Stimulated activated naive CD8-positive, alpha-beta T cell treated with anti-CD3 and anti-CD28 coated beads, Interleukin-15, amount 100 ng/mL, for 72 hours (primary cell): ENCODE data around the gene DTX3.
A peak's percentile ranks its signal among the peaks of the same experiment; 100 is the strongest.
"Not testable (repeated sequence)": the region's sequence is repeated elsewhere in the genome, so short reads cannot be mapped to it uniquely, and the experiment has no call there.

Source experiments
- ATAC-seq: fragments of 150-1000 bp; cut with Tn5 transposase; 2 replicates; pipeline ENCODE4 v1.10.0; 2021; ENCODE audit warnings: mild to moderate bottlenecking, moderate library complexity
- DNase-seq, 2 donors: peaks; one replicate each; pipeline ENCODE4 v3.0.0; 2021 to 2022
- H3K27ac Mint-ChIP-seq, 2 donors: one replicate each; pipeline ENCODE4 v1.8.0; 2022; ENCODE audit warnings: mild to moderate bottlenecking in 2 of 2, mixed read lengths in 2 of 2, moderate library complexity in 2 of 2
- H3K27me3 Mint-ChIP-seq: one replicate; pipeline ENCODE4 v1.8.0; 2022; ENCODE audit warnings: mixed read lengths
- H3K4me1 Mint-ChIP-seq: one replicate; pipeline ENCODE4 v1.8.0; 2022; ENCODE audit warnings: mild to moderate bottlenecking, mixed read lengths
- H3K4me3 Mint-ChIP-seq, 2 donors: one replicate each; pipeline ENCODE4 v1.8.0; 2022; ENCODE audit warnings: mild to moderate bottlenecking in 2 of 2, mixed read lengths in 2 of 2, moderate library complexity in 1 of 2
- H3K9me3 Mint-ChIP-seq, 2 donors: one replicate each; pipeline ENCODE4 v1.8.0; 2022; ENCODE audit warnings: mixed read lengths in 2 of 2

The DTX3 gene

GRCh38 chr12:57604454-57604991 lies at the start of gene DTX3:
Gene DTX3 (plus strand): TSS chr12:57604824. CDS start chr12:57606518, 1,694 bp downstream.
- peak within 1 kb of the TSS; percentile 80 to 81 for H3K4me3 Mint-ChIP-seq
- ATAC-seq, result peak; percentile 74
- no peaks in the 10 kb centered on the region for H3K27me3 Mint-ChIP-seq
- peaks cover 33% of the 10 kb centered on the region for H3K4me1 Mint-ChIP-seq
- peak within 1 kb of the TSS; percentile 94 to 96 for H3K27ac Mint-ChIP-seq
- H3K9me3 Mint-ChIP-seq, result no peaks in the 10 kb centered on the region
- DNase-seq, result peak; percentile 42 to 58

- Mint-ChIP-seq H3K9me3 (no peaks in the 10 kb centered on the region), H3K4me1 (peaks cover 18% of the 10 kb centered on the region), H3K27me3 (peaks cover 11% of the 10 kb centered on the region), H3K27ac (no peak overlapping the region), H3K4me3 (no peak overlapping the region)
- no peak for DNase-seq
- ATAC-seq, result no peak
Measured at GRCh38 chr12:57554897-57555296, 49.7 kb upstream of the DTX3 start.

GRCh38 chr12:57558864-57559263 lies 45.8 kb upstream of the DTX3 start:
- no peak for DNase-seq
- Mint-ChIP-seq H3K4me3 (no peak overlapping the region), H3K27me3 (no peaks in the 10 kb centered on the region), H3K4me1 (no peaks in the 10 kb centered on the region), H3K9me3 (no peaks in the 10 kb centered on the region), H3K27ac (no peak overlapping the region)
- no peak for ATAC-seq

DNA sequence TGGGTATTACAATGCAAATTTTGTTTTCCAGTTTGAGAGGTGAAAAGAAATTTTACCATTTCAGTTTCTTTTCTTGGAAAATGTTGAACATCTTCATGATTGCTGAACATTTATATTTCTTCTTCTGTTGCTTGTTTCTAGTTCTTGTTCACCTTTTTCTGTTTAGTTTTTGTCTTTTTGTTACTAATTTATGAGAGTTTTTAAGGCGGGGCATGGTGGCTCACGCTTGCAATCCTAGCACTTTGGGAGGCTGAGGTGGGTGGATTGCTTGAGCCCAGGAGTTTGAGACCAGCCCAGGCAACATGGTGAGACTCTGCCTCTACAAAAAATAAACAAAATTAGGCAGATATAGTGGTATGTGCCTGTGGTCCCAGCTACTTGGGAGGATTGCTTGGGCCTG lies 44.1 kb upstream of the DTX3 start:
- DNase-seq (no peak), ATAC-seq (no peak)
- no peaks in the 10 kb centered on the region for H3K4me1 Mint-ChIP-seq
- H3K27ac Mint-ChIP-seq, result no peak overlapping the region
- H3K9me3 Mint-ChIP-seq, result no peaks in the 10 kb centered on the region
- no peak overlapping the region for H3K4me3 Mint-ChIP-seq
- no peaks in the 10 kb centered on the region for H3K27me3 Mint-ChIP-seq

DNA sequence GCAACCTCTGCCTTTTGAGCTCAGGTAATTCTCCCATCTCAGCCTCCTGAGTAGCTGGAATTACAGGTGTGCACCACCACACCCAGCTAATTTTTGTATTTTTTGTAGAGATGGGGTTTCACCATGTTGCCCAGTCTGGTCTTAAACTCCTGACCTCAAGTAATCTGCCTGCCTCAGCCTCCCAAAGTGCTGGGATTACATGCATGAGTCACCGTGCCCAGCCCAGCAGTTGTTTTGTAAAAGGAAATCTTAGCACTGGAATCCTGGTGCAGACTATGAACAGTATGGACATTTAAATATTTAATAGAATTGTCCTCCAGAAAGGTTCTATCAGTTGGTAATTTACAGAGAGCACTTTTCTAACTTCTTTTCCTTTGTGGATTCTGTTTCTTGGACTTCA lies 43.5 kb upstream of the DTX3 start:
- not testable (repeated sequence) for H3K9me3 Mint-ChIP-seq, DNase-seq, H3K4me3 Mint-ChIP-seq, H3K4me1 Mint-ChIP-seq, H3K27ac Mint-ChIP-seq, H3K27me3 Mint-ChIP-seq, ATAC-seq

DNA sequence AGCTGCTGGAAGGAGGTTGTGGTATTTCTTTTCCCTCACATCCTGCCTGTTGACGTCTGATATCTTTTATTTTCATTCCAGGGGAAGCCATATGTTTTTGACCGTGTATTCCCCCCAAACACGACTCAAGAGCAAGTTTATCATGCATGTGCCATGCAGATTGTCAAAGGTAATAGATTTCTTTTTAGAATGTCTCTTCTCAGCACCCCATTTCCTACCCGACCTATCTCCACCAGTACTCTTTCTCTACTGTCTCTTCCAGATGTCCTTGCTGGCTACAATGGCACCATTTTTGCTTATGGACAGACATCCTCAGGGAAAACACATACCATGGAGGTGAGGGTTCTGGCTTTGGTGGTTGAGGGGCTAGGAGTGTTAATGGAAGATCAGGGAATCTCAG lies 41.3 kb upstream of the DTX3 start:
- ATAC-seq, result no peak
- H3K9me3 Mint-ChIP-seq, result no peaks in the 10 kb centered on the region
- no peak overlapping the region for H3K27ac Mint-ChIP-seq
- H3K4me3 Mint-ChIP-seq, result no peak overlapping the region
- H3K4me1 Mint-ChIP-seq, result no peaks in the 10 kb centered on the region
- no peak for DNase-seq
- no peaks in the 10 kb centered on the region for H3K27me3 Mint-ChIP-seq

- ATAC-seq (no peak), DNase-seq (no peak)
- Mint-ChIP-seq H3K27ac (peak overlapping the region in 1 of 2 donors; percentile 22), H3K4me1 (no peaks in the 10 kb centered on the region), H3K27me3 (no peaks in the 10 kb centered on the region), H3K4me3 (no peak overlapping the region), H3K9me3 (no peaks in the 10 kb centered on the region)
Measured at GRCh38 chr12:57564178-57564740, 40.4 kb upstream of the DTX3 start.

- H3K4me3 Mint-ChIP-seq, result no peak overlapping the region
- H3K9me3 Mint-ChIP-seq, result no peaks in the 10 kb centered on the region
- H3K4me1 Mint-ChIP-seq, result no peaks in the 10 kb centered on the region
- DNase-seq (no peak), ATAC-seq (no peak)
- H3K27ac Mint-ChIP-seq, result no peak overlapping the region
- no peaks in the 10 kb centered on the region for H3K27me3 Mint-ChIP-seq
Measured at GRCh38 chr12:57568838-57569237, 35.8 kb upstream of the DTX3 start.

- no peak overlapping the region for H3K4me3 Mint-ChIP-seq
- ATAC-seq, result no peak
- no peaks in the 10 kb centered on the region for H3K27me3 Mint-ChIP-seq
- H3K4me1 Mint-ChIP-seq, result no peaks in the 10 kb centered on the region
- no peaks in the 10 kb centered on the region for H3K9me3 Mint-ChIP-seq
- no peak for DNase-seq
- no peak overlapping the region for H3K27ac Mint-ChIP-seq
Measured at GRCh38 chr12:57569858-57570257, 34.8 kb upstream of the DTX3 start.

GRCh38 chr12:57570438-57570837 lies 34.2 kb upstream of the DTX3 start:
- H3K9me3 Mint-ChIP-seq, H3K4me3 Mint-ChIP-seq, DNase-seq, H3K27me3 Mint-ChIP-seq, H3K4me1 Mint-ChIP-seq, ATAC-seq, H3K27ac Mint-ChIP-seq: not testable (repeated sequence)

- peak overlapping the region in 1 of 2 donors; percentile 29 for H3K27ac Mint-ChIP-seq
- DNase-seq, result no peak
- no peaks in the 10 kb centered on the region for H3K4me1 Mint-ChIP-seq
- no peak for ATAC-seq
- H3K9me3 Mint-ChIP-seq, result no peaks in the 10 kb centered on the region
- no peak overlapping the region for H3K4me3 Mint-ChIP-seq
- no peaks in the 10 kb centered on the region for H3K27me3 Mint-ChIP-seq
Measured at GRCh38 chr12:57571926-57572762, 32.5 kb upstream of the DTX3 start.

- Mint-ChIP-seq H3K27ac (no peak overlapping the region), H3K27me3 (no peaks in the 10 kb centered on the region), H3K4me3 (no peak overlapping the region), H3K9me3 (no peaks in the 10 kb centered on the region), H3K4me1 (no peaks in the 10 kb centered on the region)
- no peak for ATAC-seq
- no peak for DNase-seq
Measured at GRCh38 chr12:57574795-57575194, 29.8 kb upstream of the DTX3 start.

GRCh38 chr12:57575771-57576612 lies 28.6 kb upstream of the DTX3 start:
- Mint-ChIP-seq H3K27me3 (no peaks in the 10 kb centered on the region), H3K27ac (no peak overlapping the region), H3K4me3 (no peak overlapping the region), H3K4me1 (no peaks in the 10 kb centered on the region), H3K9me3 (no peaks in the 10 kb centered on the region)
- DNase-seq, result no peak
- no peak for ATAC-seq

- Mint-ChIP-seq H3K27me3 (no peaks in the 10 kb centered on the region), H3K27ac (no peak overlapping the region), H3K4me1 (no peaks in the 10 kb centered on the region), H3K9me3 (no peaks in the 10 kb centered on the region), H3K4me3 (no peak overlapping the region)
- ATAC-seq (no peak), DNase-seq (no peak)
Measured at GRCh38 chr12:57576613-57577160, 27.9 kb upstream of the DTX3 start.

DNA sequence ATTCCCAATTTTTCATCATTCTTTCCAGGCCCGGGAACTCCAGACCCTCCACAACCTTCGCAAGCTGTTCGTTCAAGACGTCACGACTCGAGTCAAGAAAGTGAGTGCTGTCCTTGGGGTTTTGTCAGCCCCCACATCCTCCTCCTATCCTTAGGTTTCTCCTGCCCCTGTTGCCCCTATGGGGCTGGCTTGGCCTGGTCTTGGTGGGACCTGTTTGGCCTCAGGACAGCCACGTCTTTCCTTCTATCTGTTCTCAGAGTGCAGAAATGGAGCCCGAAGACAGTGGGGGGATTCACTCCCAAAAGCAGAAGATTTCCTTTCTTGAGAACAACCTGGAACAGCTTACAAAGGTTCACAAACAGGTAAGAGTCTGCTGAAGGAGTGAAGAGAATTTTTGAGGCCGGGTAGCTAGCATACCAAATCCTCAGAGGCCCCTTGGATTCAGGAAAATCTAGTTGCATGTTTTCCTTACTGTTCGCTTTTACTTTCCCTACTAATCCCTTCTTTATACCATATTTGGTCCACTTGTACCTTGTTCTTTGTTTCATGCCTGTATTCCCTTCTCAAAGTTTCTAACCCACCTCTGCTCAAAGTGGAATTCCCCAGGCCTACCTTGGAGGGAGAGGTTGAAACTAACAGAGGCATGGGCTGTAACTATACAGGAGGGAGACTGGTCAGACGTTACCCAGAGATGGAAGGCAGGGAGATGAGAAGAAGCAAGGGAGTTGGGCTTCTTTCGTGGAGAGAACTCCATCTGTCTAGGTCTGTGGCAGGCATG lies 26.5 kb upstream of the DTX3 start:
- H3K4me3 Mint-ChIP-seq, result no peak overlapping the region
- H3K27ac Mint-ChIP-seq, result no peak overlapping the region
- H3K27me3 Mint-ChIP-seq, result no peaks in the 10 kb centered on the region
- H3K4me1 Mint-ChIP-seq, result peaks cover 3% of the 10 kb centered on the region
- ATAC-seq (no peak), DNase-seq (no peak)
- H3K9me3 Mint-ChIP-seq, result no peaks in the 10 kb centered on the region
